Caco-2 (cell line): ENCODE data around the gene PHLPP1. TPM values are rescaled to one million over a fixed set of nuclear protein-coding genes. Genes with fewer than 3 reads are reported as not detected.

Experiments used
- BruUV-seq: library from RNA; stranded (reverse); fragments of 400-500 nt; replicated peaks from 2 replicates; lab custom pipeline; 2021; lab: Mats Ljungman, UMichigan
- CTCF ChIA-PET: fragments of 300-600 bp; sonication (Branson Sonifier 250); formaldehyde crosslinking; loops from one replicate; lab custom pipeline; 2022; ENCODE audit warnings: antibody characterized with exemption; lab: Charles Lee
- POLR2A ChIA-PET: fragments of 300-600 bp; sonication (Branson Sonifier 250); formaldehyde crosslinking; loops from one replicate; lab custom pipeline; 2022; ENCODE audit warnings: antibody characterized with exemption; lab: Charles Lee
- DNase-seq, 2 experiments: peaks; one replicate each; pipeline versions ENCODE4 v3.0.0 to v3.0.0-alpha.2; 2020 to 2022
- H3K27me3 ChIP-seq: replicated peaks from 2 replicates; pipeline ENCODE4 v1.6.0; 2011; ENCODE audit warnings: low read length; ENCODE audit not compliant: control insufficient read depth, insufficient read depth
- H3K36me3 ChIP-seq: 2 replicates; pipeline ENCODE4 v1.5.1; 2011; ENCODE audit warnings: low read length; ENCODE audit not compliant: control insufficient read depth, insufficient read depth
- H3K4me1 ChIP-seq: fragments of 250-450 bp; sonication (Bioruptor Pico); 2 replicates; pipeline ENCODE4 v1.5.1; 2020; ENCODE audit warnings: mild to moderate bottlenecking
- H3K4me3 ChIP-seq: 2 replicates; pipeline ENCODE4 v1.5.1; 2011; ENCODE audit warnings: low read depth, mild to moderate bottlenecking, control low read depth, low read length
- H3K9me3 ChIP-seq: fragments of 250-450 bp; sonication (Bioruptor Pico); 2 replicates; pipeline ENCODE4 v1.5.1; 2020; ENCODE audit warnings: mild to moderate bottlenecking, moderate library complexity
- H3K27ac Mint-ChIP-seq: one replicate; pipeline ENCODE4 v1.8.0; 2022; ENCODE audit warnings: mixed read lengths; ENCODE audit not compliant: unreplicated experiment
- H3K27me3 Mint-ChIP-seq: one replicate; pipeline ENCODE4 v1.8.0; 2022; ENCODE audit warnings: mixed read lengths; ENCODE audit not compliant: insufficient read depth, unreplicated experiment
- H3K36me3 Mint-ChIP-seq: one replicate; pipeline ENCODE4 v1.8.0; 2022; ENCODE audit warnings: mild to moderate bottlenecking, mixed read lengths; ENCODE audit not compliant: insufficient read depth, unreplicated experiment
- H3K4me1 Mint-ChIP-seq: one replicate; pipeline ENCODE4 v1.8.0; 2022; ENCODE audit warnings: low read depth, mixed read lengths; ENCODE audit not compliant: unreplicated experiment
- H3K4me3 Mint-ChIP-seq: one replicate; pipeline ENCODE4 v1.8.0; 2022; ENCODE audit warnings: mild to moderate bottlenecking, moderate library complexity, mixed read lengths; ENCODE audit not compliant: unreplicated experiment
- H3K9me3 Mint-ChIP-seq: one replicate; pipeline ENCODE4 v1.8.0; 2022; ENCODE audit warnings: mixed read lengths; ENCODE audit not compliant: unreplicated experiment
- CTCF ChIP-seq, 2 experiments: fragments of 200-600 bp in 1 of 2; IDR thresholded peaks; 1 replicate in 1 of 2; 2 replicates in 1 of 2; pipeline versions ENCODE4 v1.5.1 to v1.8.0; 2011 to 2022; ENCODE audit warnings: antibody characterized with exemption in 1 of 2, control low read depth in 1 of 2, inconsistent platforms in 1 of 2, low read depth in 1 of 2, low read length in 1 of 2, mild to moderate bottlenecking in 1 of 2, moderate library complexity in 1 of 2; ENCODE audit not compliant: insufficient read depth in 1 of 2, severe bottlenecking in 1 of 2, unreplicated experiment in 1 of 2
- intact Hi-C: fragments of 100-400 bp; cut with micrococcal nuclease; formaldehyde crosslinking; loops from one replicate; pipeline ENCODE4 v1.10.0; 2022; ENCODE audit not compliant: unreplicated experiment
- total RNA-seq: library from RNA; stranded (reverse); gene quantifications from 2 replicates; pipeline ENCODE4 v1.2.3, GENCODE V29; 2022

The PHLPP1 gene
- total RNA-seq, 1 experiment from 2014 or later: 20.1 TPM

GRCh38 chr18:62725896-62726295 is 10.6 kb downstream of the PHLPP1 start:
- TF ChIP-seq CTCF (IDR thresholded peaks at IDR 0.05; ENCODE audit: insufficient read depth in 1 of 2, low read depth in 1 of 2, low read length in 1 of 2, severe bottlenecking in 1 of 2, unreplicated experiment in 1 of 2): no peak
- Mint-ChIP-seq H3K27me3 (no peaks in the 10 kb centered on the region), H3K27ac (no peak overlapping the region), H3K36me3 (peaks cover 5% of the 10 kb centered on the region), H3K4me1 (peaks cover 6% of the 10 kb centered on the region), H3K9me3 (no peaks in the 10 kb centered on the region), H3K4me3 (no peak overlapping the region)
- no peak overlapping the region for H3K4me3 ChIP-seq
- H3K36me3 ChIP-seq: no peaks in the 10 kb centered on the region
- no peaks in the 10 kb centered on the region for H3K27me3 ChIP-seq
- ChIA-PET CTCF (no interaction called here), POLR2A (no interaction called here)
- 0 out of 2 replicates have a peak, but pooled peaks cover 4% of the 10 kb centered on the region for H3K4me1 ChIP-seq
- H3K9me3 ChIP-seq: no peaks in the 10 kb centered on the region
- intact Hi-C loops: no loop called here
- BruUV-seq: no TSS peak
- no peak for DNase-seq

GRCh38 chr18:62728254-62728653 is 12.9 kb downstream of the PHLPP1 start:
- H3K27ac Mint-ChIP-seq: no peak overlapping the region
- no peak for DNase-seq
- H3K36me3 Mint-ChIP-seq: peaks cover 5% of the 10 kb centered on the region
- no peaks in the 10 kb centered on the region for H3K27me3 Mint-ChIP-seq
- TF ChIP-seq CTCF (IDR thresholded peaks at IDR 0.05; ENCODE audit: insufficient read depth in 1 of 2, low read depth in 1 of 2, low read length in 1 of 2, severe bottlenecking in 1 of 2, unreplicated experiment in 1 of 2): no peak
- no TSS peak for BruUV-seq
- Histone ChIP-seq H3K4me1 (0 out of 2 replicates have a peak, but pooled peaks cover 4% of the 10 kb centered on the region), H3K36me3 (no peaks in the 10 kb centered on the region), H3K4me3 (no peak overlapping the region), H3K9me3 (no peaks in the 10 kb centered on the region), H3K27me3 (no peaks in the 10 kb centered on the region)
- ChIA-PET CTCF (no interaction called here), POLR2A (no interaction called here)
- no peaks in the 10 kb centered on the region for H3K9me3 Mint-ChIP-seq
- H3K4me3 Mint-ChIP-seq: no peak overlapping the region
- H3K4me1 Mint-ChIP-seq: peaks cover 6% of the 10 kb centered on the region
- intact Hi-C loops: no loop called here

- CTCF ChIA-PET: no interaction called here
- Histone ChIP-seq H3K9me3 (no peaks in the 10 kb centered on the region), H3K4me3 (no peak overlapping the region), H3K4me1 (no peaks in the 10 kb centered on the region), H3K36me3 (no peaks in the 10 kb centered on the region), H3K27me3 (no peaks in the 10 kb centered on the region)
- Mint-ChIP-seq H3K36me3 (peaks cover 1% of the 10 kb centered on the region), H3K27me3 (no peaks in the 10 kb centered on the region), H3K4me1 (peaks cover 2% of the 10 kb centered on the region), H3K27ac (no peak overlapping the region), H3K4me3 (no peak overlapping the region), H3K9me3 (no peaks in the 10 kb centered on the region)
- BruUV-seq: no TSS peak
- TF ChIP-seq CTCF (IDR thresholded peaks at IDR 0.05; ENCODE audit: insufficient read depth in 1 of 2, low read depth in 1 of 2, low read length in 1 of 2, severe bottlenecking in 1 of 2, unreplicated experiment in 1 of 2): no peak
- DNase-seq: no peak
- POLR2A ChIA-PET: no interaction called here
- intact Hi-C loops: no loop called here
Observed at GRCh38 chr18:62729487-62730386, 14.4 kb downstream of the PHLPP1 start.
